ENCODE data around the gene PLEKHG4B.

The PLEKHG4B gene

DNA sequence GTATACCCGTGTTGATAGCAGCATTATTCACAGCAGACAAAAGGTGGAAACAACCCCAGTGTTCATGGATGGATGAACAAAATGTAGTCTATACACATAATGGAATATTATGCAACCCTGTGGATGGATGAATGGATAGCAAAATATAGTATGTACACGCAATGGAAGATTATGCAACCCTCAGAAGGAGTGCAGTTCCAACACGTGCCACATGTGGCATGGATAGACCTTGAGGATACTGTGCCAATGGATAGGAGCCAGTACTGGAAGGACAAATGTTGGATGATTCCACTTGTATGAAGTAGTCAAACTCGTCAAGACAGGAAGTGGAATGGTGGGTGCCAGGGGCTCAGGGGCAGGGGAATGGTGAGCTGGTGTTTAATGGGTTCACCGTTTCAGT lies 44.9 kb downstream of the PLEKHG4B start:
- DNase-seq: no peak

DNA sequence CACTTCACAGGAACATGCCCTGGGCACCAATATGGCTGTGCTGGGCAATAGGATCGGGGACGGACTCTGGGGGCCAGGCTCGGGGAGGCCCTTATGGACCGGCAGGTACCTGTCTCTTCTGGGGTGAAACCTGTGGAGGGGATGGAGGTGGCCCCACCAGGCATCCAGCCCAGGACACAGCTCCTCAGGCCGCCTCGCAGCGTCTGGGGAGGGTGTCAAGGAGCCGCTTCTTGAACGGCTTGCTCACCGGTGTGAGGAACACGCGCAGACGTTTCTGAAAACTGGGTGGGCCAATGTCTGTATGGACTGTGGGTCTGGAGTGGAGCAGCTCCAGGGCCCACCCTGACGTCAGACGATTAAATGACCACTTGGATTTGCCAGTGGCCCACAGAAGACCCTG lies 45.8 kb downstream of the PLEKHG4B start:
- DNase-seq: no peak

DNA sequence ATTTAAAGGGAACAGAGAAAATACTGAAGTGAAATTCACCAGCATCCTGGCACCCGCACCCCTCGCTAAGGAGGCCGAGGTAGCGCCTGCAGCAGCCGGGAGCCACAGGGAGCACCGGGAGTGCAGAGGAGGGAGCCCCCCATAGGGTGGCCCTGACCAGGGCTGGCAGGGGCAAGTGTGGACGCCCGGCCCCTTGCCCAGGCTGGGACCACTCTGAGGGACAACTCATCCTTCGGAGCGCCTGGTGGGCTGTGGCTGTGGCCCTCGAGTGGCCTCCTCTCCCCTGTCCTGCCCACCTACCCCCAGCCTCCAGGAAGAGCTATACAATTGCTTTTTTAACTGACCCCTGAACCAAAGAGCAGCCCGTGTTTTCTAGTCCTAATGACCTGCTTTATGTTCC lies 47.0 kb downstream of the PLEKHG4B start:
- DNase-seq: no peak

DNA sequence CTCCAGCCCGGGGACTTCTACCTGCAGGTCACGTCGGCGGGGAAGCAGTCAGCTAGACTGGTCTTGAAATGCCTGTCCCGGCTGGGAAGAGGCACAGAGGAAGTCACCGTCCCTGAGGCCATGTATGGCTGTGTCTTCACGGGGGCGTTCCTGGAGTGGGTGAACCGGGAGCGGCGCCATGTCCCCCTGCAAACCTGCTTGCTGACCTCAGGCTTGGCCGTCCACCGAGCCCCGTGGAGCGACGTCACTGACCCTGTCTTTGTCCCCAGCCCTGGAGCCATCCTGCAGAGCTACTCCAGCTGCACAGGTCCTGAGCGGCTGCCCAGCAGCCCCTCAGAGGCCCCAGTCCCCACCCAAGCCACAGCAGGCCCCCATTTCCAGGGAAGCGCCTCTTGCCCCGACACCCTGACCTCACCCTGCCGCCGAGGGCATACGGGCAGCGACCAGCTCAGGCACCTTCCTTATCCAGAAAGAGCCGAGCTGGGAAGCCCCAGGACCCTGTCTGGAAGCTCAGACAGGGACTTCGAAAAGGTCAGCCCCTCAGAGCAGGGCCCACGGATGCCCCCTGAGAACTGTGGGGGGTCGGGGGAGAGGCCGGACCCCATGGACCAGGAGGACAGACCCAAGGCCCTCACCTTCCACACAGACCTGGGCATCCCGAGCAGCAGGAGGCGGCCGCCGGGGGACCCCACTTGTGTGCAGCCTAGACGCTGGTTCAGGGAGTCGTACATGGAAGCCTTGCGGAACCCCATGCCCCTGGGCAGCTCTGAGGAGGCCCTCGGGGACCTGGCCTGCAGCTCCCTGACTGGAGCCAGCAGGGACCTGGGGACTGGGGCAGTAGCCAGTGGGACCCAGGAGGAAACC lies 47.8 kb downstream of the PLEKHG4B start:
- no peak for DNase-seq

DNA sequence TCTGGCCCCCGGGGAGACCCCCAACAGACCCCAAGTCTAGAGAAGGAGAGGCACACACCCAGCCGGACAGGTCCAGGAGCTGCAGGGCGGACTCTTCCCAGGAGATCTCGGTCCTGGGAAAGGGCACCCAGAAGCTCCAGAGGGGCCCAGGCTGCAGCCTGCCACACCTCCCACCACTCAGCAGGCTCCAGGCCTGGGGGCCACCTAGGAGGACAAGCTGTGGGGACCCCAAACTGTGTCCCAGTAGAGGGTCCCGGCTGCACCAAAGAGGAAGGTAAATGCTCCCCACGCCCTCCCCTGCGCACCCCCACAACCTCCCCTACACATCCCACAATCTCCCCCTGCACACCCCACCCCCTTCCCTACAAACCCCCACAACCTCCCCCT lies 48.5 kb downstream of the PLEKHG4B start:
- no peak for DNase-seq

DNA sequence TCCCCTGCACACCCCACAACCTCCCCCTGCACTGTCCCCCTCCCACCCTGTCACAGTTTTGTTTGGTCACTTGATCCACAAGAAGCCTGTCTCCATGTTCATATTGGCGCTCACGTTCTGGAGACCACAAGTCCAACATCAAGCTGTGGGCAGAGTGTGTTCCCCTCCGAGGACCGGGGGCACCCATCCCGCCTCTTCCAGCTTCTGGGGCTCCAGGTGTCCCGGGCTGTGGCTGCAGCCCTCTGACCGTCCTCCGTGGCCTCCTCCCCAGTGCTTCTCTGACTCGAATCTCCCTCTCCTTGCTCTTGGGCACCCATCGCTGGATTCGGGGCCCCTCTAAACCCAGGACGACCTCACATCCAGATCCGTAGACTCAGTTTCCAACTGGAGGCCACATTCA lies 49.2 kb downstream of the PLEKHG4B start:
- DNase-seq: no peak

DNA sequence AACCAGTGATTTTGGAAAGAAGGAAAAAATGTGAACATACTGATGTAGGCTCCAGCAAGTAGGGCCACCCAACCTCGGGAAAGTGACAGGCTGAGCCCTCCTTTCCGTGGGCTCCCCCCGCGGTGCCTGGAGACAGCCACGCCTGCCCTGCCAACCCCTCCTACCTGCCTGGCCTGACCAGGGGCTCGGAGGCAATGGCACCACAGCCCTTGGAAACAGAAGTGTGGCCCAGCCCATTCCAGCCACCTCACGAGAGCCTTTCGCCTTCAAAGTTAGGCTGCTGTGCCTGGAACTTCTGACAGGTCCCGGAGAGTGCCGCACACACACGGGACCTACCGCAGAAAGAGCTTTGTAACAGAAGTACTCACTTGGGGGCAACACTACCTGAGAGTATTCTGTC lies 49.8 kb downstream of the PLEKHG4B start:
- no peak for DNase-seq

DNA sequence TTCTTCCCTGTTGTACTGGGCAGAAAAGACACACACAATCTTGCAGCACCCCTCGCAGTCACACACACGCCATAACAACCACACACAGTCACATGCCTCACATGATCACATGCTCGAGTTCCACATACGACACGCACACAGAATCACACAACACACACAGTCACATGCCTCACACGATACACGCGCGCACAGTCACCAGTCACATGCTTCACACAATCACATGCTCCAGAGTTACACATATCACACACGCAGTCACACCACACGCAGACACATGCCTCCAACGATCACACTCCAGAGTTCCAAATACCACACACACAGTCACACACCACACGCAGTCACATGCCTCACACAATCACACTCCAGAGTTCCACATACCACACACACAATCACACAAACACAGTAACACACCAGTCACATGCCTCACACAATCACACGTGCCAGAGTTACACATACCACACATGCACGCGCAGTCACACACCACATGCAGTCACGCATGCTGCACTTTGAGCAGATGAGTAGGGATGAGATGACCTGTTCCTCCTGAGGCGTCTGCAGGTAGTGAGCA lies 50.4 kb downstream of the PLEKHG4B start:
- DNase-seq: no peak

DNA sequence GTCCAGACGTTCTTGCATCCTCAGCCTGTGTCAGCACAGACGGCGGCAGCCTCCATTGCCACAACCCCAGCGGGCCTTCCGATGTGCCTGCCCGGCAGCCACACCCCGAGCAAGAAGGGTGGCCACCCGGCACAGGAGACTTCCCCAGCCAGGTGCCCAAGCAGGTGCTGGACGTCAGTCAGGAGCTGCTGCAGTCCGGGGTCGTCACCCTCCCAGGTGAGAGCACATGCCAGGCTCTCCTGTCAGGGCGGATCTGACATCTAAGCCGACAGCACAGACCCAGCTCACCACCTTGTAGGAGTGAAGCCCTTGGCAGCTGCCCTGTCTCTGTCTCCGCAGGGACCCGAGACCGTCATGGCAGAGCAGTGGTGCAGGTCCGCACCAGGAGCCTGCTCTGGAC lies 51.1 kb downstream of the PLEKHG4B start:
- no peak for DNase-seq

DNA sequence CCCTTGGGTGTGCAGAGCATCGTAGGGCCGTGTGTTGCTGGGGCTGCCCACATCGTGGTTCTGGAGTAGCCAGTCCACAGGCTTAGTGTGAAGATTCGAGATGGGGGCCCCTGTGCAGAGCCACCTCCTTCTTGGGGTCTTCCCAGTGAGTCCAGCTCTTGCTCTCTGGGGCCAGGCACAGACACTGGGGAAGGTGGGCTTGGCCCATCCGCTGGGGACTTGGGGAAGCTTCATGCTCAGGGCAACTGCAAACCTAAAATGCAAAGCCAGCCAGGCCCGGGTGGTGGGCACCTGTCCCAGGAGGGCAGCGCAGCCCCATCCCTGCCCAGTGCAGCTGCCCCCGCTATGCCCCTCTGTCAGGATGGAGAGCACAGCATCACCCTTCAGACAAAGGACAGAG lies 53.0 kb downstream of the PLEKHG4B start:
- no peak for DNase-seq

DNA sequence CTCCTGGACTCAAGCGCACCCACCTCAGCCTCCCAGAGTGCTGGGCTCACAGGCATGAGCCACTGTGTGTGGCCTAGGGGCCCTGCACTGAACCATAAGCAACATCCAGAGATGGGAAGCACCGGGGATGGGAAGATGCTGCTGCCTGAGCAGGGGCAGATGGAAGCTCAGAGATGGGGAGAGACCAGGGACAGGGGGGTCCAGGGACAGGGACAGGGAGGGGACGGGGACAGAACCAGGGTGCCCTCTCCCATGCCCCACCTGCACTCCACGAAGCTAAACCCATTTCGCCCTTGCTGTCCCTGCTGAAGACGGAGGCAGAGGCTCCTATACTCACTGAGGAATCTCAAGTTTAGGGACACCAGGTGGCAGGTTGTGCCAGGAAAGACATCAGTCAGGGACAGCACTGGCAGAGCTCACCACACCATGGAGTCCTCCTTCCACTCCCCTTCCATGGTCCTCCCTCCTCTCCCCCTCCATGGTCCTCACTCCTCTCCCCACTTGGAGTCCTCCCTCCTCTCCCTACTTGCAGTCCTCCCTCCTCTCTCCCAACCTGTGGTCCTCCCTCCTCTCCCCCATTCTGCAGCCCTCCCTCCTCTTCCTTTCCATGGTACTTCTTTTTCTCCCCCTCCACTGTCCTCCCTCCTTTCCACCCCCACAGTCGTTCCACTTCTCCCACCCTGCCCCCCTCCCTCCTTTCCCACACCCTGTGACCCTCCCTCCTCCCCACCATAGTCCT lies 53.8 kb downstream of the PLEKHG4B start:
- no peak for DNase-seq

DNA sequence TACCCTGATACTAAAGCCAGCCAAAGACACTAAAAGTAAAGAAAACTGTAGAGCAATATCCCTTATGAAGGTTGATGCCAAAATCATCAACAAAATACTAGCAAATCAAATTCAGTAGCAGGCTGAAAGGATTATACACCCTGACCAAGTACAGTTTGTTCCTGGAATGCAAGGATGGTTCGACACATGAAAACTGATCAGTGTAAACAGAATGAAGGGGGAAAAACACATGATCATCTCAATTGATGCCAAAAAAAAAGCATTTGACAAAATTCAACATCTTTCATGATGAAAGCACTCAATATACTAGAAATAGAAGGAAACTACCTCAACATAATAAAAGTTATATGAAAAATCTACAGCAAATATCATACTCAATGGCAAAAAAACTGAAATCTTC lies 55.8 kb downstream of the PLEKHG4B start:
- DNase-seq: no peak

DNA sequence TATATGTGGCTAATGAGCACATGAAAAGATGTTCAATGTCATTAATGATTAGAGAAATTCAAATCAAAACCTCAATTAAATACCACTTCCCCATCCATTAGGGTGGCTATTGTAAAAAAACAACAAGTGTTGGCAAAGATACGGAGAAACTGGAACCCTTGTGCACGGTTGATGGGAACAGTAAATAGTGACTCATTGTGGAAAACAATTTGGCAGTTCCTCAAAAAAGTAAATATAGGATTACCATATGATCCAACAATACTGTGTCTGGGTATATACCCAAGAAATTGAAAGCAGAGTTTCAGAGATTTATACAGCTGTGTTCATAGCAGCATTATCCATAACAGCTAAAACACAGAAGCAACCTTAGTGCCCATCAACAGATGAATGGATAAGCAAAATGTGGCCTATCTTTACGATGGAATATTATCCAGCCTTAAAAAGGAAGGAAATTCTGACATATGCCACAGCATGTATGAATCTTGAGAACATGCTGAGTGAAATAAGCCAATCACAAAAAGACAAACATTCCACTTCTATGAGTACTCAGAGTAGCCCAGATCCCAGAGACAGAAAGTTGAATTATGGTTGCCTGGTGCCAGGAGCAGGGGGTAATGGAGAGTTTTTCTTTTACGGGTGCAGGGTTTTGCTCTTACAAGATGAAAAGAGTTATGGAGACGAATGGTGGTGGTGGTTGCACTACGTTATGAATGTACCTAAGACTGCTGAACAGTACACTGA lies 57.9 kb downstream of the PLEKHG4B start:
- DNase-seq: no peak

DNA sequence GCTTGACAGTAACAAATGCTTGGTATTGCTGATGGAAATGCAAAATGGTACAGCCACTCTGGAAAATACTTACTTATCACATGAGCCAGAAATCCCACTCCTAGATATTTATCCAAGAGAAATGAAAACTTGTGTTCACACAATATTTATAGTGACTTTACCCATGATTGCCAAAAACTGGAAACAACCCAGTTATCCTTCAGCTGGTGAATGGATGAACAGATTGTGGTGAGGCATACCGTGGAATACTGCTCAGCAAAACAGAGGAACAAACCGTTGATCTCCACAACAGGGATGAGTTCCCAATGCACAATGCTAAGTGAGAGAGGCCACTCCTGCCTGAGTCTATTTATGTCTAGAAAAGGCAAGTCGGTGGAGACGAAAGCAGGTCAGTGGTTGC lies 58.8 kb downstream of the PLEKHG4B start:
- DNase-seq: no peak

DNA sequence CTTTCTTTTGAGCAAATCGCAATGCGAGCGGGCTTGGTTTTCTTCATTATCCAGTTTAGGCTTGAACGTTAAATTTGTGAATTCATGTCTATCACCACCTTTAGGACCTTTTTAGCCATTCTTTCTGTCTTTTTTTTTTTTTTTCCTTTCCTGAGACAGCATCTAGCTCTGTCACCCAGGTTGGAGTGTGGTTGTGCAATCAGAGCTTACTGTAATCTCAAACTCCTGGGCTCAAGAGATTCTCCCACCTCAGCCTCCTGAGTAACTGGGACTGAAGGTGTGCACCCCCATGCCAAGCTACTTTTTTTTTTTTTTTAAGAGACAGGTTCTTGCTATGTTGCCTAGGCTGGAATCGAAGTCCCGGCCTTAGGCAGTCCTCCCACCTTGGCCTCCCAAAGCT lies 60.1 kb downstream of the PLEKHG4B start:
- DNase-seq: no peak

DNA sequence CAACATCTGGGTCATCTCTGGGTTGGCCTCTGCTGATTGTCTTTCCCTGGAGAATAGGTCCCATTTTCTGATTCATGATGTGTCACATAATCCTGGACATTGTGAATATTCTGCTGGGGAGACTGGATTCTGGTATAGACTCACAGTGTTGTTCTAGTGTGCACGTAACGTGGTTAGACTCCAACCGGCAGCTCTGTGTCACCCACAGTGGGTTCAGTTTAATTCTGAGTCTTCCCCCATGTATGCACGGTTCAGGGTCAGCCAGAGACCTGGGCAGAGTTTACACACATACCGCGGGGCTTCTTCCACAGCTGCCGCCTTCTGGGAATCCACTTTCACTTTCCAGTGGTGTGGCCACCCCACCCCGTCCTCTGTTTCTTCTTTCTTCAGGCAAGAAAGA lies 61.3 kb downstream of the PLEKHG4B start:
- no peak for DNase-seq

DNA sequence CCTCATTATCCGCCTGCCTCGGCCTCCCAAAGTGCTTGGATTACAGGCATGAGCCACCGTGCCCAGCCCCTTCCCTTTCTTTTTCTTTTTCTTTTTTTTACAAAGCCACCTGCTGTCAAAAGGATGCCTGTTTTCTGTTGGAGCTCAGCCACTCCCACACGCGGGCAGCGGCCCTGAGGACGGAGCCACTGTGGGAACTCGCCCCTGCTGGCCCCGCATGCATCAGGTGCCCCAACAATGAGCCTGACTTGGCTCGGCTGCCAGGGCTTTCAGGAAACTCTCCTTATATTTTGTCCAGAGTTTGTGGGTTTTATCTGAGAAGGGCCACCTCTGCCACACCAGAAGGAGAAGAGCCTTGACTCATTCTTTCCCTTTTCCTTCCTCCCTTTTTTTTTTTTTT lies 62.3 kb downstream of the PLEKHG4B start:
- DNase-seq: no peak

DNA sequence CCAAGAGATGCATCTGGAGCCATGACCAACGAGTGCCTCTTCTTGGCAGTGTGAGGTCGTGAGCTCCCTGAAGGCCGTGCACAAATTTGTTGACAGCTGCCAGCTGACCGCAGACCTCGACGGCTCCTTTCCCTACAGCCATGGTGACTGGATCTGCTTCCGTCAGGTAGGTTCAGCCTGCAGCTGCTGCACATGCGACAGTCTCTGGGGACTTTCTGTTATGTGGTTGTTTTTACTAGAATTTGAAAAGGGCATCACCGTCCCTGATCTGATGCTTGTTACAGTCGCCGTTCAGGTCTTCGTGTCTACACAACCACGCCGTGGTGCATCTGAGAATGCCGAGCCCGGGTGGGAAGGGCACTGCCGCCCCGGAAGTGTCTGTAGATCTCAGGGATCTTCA lies 62.9 kb downstream of the PLEKHG4B start:
- no peak for DNase-seq

DNA sequence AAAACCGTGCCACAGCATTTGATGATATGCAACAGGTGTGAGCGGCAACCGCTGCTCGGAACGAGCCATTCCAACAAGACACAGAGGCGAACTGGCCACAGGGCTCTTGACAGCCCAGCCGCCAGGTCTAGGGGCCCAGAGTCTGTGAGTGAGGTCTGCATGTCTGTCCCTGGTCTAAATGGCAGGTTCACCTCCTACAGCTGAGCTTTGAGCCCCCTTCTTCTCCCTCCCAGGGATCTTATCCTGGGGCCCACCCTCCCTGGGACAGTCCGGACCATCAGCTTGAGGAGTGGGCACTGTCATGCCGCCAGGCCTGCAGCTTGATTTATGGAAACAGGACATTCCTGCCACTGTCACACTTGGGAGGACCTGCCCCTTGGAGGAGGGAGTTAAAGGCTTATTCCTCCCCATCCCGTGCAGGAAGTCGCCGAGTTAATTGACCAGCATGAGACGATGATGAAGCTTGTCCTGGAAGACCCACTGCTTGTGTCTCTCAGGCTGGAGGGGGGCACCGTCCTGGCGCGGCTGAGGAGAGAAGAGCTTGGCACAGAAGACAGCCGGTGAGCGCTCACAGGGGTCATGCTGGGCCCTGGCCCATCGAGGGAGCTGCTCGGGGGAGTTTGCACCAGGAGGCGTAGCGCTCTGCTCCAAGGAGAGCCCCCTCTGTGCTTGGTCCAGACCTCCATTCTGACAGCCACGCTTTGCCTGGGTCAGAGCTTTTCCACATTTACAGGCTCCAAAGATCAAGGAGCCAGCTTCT lies 63.9 kb downstream of the PLEKHG4B start:
- DNase-seq: no peak

DNA sequence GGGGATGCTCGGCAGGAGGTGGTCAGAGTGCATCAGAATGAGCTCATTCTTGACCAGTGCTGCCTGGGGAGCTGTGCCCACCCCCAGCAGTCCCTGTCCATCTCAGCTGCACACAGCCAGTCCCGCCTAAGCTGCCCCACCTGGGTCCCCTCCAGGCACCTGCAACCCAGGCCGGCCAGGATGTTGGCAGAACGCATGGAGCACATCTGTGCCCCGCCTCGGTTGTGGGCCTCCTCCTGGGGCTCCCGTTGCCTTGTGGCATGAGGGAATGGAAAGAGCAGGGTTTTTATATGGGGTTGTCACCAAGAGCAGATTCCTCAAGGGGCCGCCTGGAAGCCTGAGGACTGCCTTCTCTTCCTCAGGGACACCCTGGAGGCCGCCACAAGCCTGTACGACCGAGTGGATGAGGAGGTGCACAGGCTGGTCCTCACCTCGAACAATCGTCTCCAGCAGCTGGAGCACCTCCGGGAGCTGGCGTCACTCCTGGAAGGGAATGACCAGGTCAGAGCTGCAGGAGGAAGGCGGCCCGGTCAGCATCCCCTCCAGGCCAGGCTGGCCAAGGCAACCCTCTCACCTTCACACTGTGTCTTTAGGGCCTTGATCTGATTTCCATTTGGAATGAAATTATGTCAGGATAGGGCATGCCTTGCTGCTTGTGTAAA lies 64.6 kb downstream of the PLEKHG4B start:
- DNase-seq: no peak

DNA sequence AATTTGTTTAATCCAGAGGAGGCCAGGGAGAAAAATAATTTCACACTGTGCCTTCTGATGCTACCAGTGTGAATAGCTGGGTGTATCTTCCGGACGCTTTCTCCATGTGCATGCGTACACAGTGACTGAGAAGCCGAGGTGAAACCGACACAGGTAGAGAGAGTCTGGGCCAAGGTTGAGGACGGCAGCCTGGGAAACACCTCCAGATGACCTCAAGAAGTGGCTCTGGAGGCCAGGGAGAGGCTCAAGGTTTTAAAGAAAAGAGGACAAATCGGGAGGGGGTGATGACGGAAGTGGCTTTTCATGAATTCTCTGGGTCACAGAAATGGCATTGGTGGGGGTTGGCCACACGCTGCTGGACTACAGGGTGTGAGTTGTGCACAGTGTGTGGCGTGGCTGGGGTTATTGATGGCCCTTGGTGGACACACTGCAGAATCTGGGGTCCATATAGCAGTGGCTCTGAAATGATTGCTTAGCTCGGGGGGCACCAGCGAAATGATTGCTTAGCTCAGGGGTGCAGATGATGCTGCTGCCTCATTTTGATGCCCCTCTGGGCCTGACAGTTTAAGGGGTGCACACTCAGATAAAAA lies 65.3 kb downstream of the PLEKHG4B start:
- no peak for DNase-seq

DNA sequence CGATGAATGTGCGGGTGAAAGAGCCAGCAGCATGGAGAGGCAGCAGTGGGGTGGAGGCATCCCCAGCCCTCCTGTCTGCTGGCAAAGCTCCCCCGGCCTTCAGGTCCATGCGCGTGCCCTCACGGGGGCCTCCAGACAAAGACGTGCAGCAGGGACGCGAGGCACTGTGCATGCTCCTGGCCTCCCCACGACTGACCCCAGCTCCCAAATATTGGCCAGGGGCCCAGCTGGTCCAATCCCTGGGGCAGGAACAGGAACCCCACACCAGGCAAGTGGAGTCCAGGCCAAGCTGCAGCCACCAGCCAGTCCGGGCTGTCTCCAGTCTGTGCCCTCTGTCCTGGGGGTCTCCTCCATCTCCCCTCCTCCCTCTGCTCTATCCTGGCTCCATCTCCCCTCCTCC lies 65.8 kb downstream of the PLEKHG4B start:
- no peak for DNase-seq

All from central memory CD4-positive, alpha-beta T cell (primary cell).